Measurements from ENCODE around the gene KRTAP5-5. TPM values are rescaled to one million over a fixed set of nuclear protein-coding genes. Genes with fewer than 3 reads are reported as not detected.
"Not testable (repeated sequence)": the region's sequence is repeated elsewhere in the genome, so short reads cannot be mapped to it uniquely, and the experiment has no call there.

Gene KRTAP5-5
- total RNA-seq, 1 experiment from 2014 or later: not detected

DNA sequence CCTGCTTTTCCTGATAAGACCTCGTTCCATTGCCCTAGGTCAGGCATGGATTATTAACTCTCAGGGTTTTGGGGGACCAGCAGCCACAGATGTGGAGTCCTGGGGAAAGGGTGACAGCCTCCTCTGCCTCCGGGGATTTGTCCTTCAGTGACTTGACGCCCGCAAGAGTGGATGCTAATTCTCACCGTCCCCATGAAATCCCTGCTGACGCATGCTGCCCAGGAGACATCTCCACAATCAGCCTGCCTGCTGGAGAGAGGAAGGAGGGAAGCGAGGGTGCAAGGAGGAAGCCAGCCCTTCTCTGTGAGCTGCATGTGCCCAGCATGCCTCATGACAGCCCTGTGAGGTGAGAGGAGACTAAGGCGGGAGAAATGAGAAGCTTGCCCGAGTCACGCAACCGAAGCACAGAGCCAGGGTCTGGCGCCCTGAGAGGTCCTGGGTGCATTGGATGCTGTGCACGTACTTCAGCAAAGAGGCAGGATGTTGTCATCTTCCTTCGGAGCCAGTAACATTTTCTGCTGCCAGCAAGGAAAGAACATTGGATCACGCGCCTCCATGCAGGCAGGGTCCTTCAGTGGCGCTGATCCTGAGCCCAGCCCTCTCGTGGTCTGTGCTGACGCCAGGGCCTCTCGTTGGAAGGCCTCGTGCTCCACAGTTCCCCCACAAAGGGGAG lies 40.1 kb downstream of the KRTAP5-5 start:
- H3K27me3 ChIP-seq (ENCODE audit: insufficient read depth, low read length): no peaks in the 10 kb centered on the region
- H3K9ac ChIP-seq (ENCODE audit: extremely low read depth, insufficient read length, low read length): no peak overlapping the region
- no peaks in the 10 kb centered on the region for H3K9me3 ChIP-seq (ENCODE audit: control insufficient read depth, low read depth, low read length)
- Mint-ChIP-seq H3K4me3 (no peak overlapping the region), H3K27ac (no peak overlapping the region), H3K4me1 (peaks cover 0 to 4% of the 10 kb centered on the region in 2 experiments; a peak in 2 of 4 replicates), H3K36me3 (ENCODE audit: insufficient read depth in 1 of 3, low read depth in 3 of 3) (no peaks in the 10 kb centered on the region), H3K9me3 (no peaks in the 10 kb centered on the region), H3K27me3 (ENCODE audit: low read depth) (peaks cover 66% of the 10 kb centered on the region)
- no peak overlapping the region for H3K14ac ChIP-seq (ENCODE audit: insufficient read depth, low read length)
- H2BK12ac ChIP-seq (ENCODE audit: insufficient read length, low read depth, low read length): no peak overlapping the region
- TF ChIP-seq, protein P1, sequence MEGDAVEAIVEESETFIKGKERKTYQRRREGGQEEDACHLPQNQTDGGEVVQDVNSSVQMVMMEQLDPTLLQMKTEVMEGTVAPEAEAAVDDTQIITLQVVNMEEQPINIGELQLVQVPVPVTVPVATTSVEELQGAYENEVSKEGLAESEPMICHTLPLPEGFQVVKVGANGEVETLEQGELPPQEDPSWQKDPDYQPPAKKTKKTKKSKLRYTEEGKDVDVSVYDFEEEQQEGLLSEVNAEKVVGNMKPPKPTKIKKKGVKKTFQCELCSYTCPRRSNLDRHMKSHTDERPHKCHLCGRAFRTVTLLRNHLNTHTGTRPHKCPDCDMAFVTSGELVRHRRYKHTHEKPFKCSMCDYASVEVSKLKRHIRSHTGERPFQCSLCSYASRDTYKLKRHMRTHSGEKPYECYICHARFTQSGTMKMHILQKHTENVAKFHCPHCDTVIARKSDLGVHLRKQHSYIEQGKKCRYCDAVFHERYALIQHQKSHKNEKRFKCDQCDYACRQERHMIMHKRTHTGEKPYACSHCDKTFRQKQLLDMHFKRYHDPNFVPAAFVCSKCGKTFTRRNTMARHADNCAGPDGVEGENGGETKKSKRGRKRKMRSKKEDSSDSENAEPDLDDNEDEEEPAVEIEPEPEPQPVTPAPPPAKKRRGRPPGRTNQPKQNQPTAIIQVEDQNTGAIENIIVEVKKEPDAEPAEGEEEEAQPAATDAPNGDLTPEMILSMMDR (conservative IDR thresholded peaks at IDR 0.05): no peak
- no peak overlapping the region for H3K18ac ChIP-seq (ENCODE audit: insufficient read length, low read depth, low read length)
- no peak overlapping the region for H2BK20ac ChIP-seq (ENCODE audit: low read depth, low read length, poor library complexity, severe bottlenecking)
- no peaks in the 10 kb centered on the region for H3K23me2 ChIP-seq (ENCODE audit: insufficient read length, low read depth, low read length, poor library complexity, severe bottlenecking)
- no peaks in the 10 kb centered on the region for H3K79me1 ChIP-seq (ENCODE audit: insufficient read depth, low read depth, low read length, poor library complexity, severe bottlenecking)
- no peak overlapping the region for H3T11ph ChIP-seq (ENCODE audit: low read length)
- H2BK15ac ChIP-seq (ENCODE audit: low read depth, low read length): no peak overlapping the region
- H3K4me1 ChIP-seq (ENCODE audit: insufficient read depth, low read length): no peaks in the 10 kb centered on the region
- H2BK120ac ChIP-seq (ENCODE audit: low read depth, low read length, poor library complexity, severe bottlenecking): no peak overlapping the region
- H4K20me1 ChIP-seq (ENCODE audit: control insufficient read depth, insufficient read depth, insufficient read length): no peaks in the 10 kb centered on the region
- no peaks in the 10 kb centered on the region for H3K79me2 ChIP-seq (ENCODE audit: insufficient read depth, low read length)
- DNase-seq: no peak
- no peak overlapping the region for H3K27ac ChIP-seq (ENCODE audit: insufficient read length, low read depth, low read length)
- H2AK5ac ChIP-seq (ENCODE audit: insufficient read length, low read length): no peak overlapping the region
- no peak overlapping the region for H3K4me2 ChIP-seq (ENCODE audit: insufficient read depth, insufficient read length, low read length)
- no peak overlapping the region for H4K91ac ChIP-seq (ENCODE audit: insufficient read length, low read depth, low read length)
- H4K8ac ChIP-seq (replicated peaks; ENCODE audit: insufficient read length, low read depth, low read length): no peak overlapping the region
- no peak overlapping the region for H4K5ac ChIP-seq (ENCODE audit: insufficient read length, low read depth, low read length)
- no peak overlapping the region for H2BK5ac ChIP-seq (ENCODE audit: insufficient read length, low read length)
- no peak overlapping the region for H3K23ac ChIP-seq (ENCODE audit: insufficient read length, low read depth, low read length)
- H3K56ac ChIP-seq (ENCODE audit: insufficient read length, low read depth, low read length): no peak overlapping the region
- no peak overlapping the region for H3K4ac ChIP-seq (ENCODE audit: low read depth, low read length)
- no CpG with 5 or more reads among the region's 21 CpGs for WGBS (ENCODE audit: extremely low coverage, insufficient read length, low lambda C conversion rate)
- H2AFZ ChIP-seq (ENCODE audit: low read length): no peak overlapping the region

GRCh38 chr11:1670457-1670856 lies 40.9 kb downstream of the KRTAP5-5 start:
- not testable (repeated sequence) for H3K9me3 ChIP-seq (ENCODE audit: control insufficient read depth, low read depth, low read length); H3K4me1 ChIP-seq (ENCODE audit: insufficient read depth, low read length); H3K4me2 ChIP-seq (ENCODE audit: insufficient read depth, insufficient read length, low read length); H3K4ac ChIP-seq (ENCODE audit: low read depth, low read length); DNase-seq; H3K4me1 Mint-ChIP-seq; H3K79me2 ChIP-seq (ENCODE audit: insufficient read depth, low read length); H4K91ac ChIP-seq (ENCODE audit: insufficient read length, low read depth, low read length); H2BK120ac ChIP-seq (ENCODE audit: low read depth, low read length, poor library complexity, severe bottlenecking); H3K23me2 ChIP-seq (ENCODE audit: insufficient read length, low read depth, low read length, poor library complexity, severe bottlenecking); H2BK5ac ChIP-seq (ENCODE audit: insufficient read length, low read length); H3T11ph ChIP-seq (ENCODE audit: low read length); H3K56ac ChIP-seq (ENCODE audit: insufficient read length, low read depth, low read length); H4K8ac ChIP-seq (replicated peaks; ENCODE audit: insufficient read length, low read depth, low read length); H3K4me3 Mint-ChIP-seq; H3K36me3 Mint-ChIP-seq (ENCODE audit: insufficient read depth in 1 of 3, low read depth in 3 of 3); H3K9ac ChIP-seq (ENCODE audit: extremely low read depth, insufficient read length, low read length); H3K27ac Mint-ChIP-seq; H4K20me1 ChIP-seq (ENCODE audit: control insufficient read depth, insufficient read depth, insufficient read length); H3K18ac ChIP-seq (ENCODE audit: insufficient read length, low read depth, low read length); H2AK5ac ChIP-seq (ENCODE audit: insufficient read length, low read length); H4K5ac ChIP-seq (ENCODE audit: insufficient read length, low read depth, low read length); H2BK20ac ChIP-seq (ENCODE audit: low read depth, low read length, poor library complexity, severe bottlenecking); H3K27ac ChIP-seq (ENCODE audit: insufficient read length, low read depth, low read length); H3K27me3 ChIP-seq (ENCODE audit: insufficient read depth, low read length); H3K9me3 Mint-ChIP-seq; H3K14ac ChIP-seq (ENCODE audit: insufficient read depth, low read length); H3K23ac ChIP-seq (ENCODE audit: insufficient read length, low read depth, low read length); H3K79me1 ChIP-seq (ENCODE audit: insufficient read depth, low read depth, low read length, poor library complexity, severe bottlenecking); H2BK12ac ChIP-seq (ENCODE audit: insufficient read length, low read depth, low read length); H2BK15ac ChIP-seq (ENCODE audit: low read depth, low read length); H2AFZ ChIP-seq (ENCODE audit: low read length)
- H3K27me3 Mint-ChIP-seq (ENCODE audit: low read depth): peaks cover 69% of the 10 kb centered on the region
- WGBS (ENCODE audit: extremely low coverage, insufficient read length, low lambda C conversion rate): no CpG with 5 or more reads among the region's 1 CpG
